Left lung (tissue), 10 donors: Measurements from ENCODE around the gene GFI1B. TPM values are rescaled to one million over a fixed set of nuclear protein-coding genes. Genes with fewer than 3 reads are reported as not detected.

ENCODE experiments used
- ATAC-seq: fragments of 200-7000 bp; cut with Tn5 transposase; one replicate; pipeline ENCODE4 v1.9.1; 2020; ENCODE audit warnings: moderate library complexity
- DNase-seq, 4 donors: peaks; one replicate each; pipeline ENCODE4 v3.0.0-alpha.2; 2013 to 2020
- H3K27ac ChIP-seq, 2 donors: fragments of 200-600 bp; sonication (generic) in 1 of 2; one replicate each; pipeline versions ENCODE4 v1.5.0 to v1.8.0; 2020 to 2021
- H3K27me3 ChIP-seq, 2 donors: fragments of 200-600 bp; sonication (generic) in 1 of 2; one replicate each; pipeline versions ENCODE4 v1.5.0 to v1.8.0; 2020 to 2021
- H3K36me3 ChIP-seq, 2 donors: fragments of 200-600 bp; sonication (generic) in 1 of 2; one replicate each; pipeline versions ENCODE4 v1.5.0 to v1.8.0; 2020 to 2021
- H3K4me1 ChIP-seq, 2 donors: fragments of 200-600 bp; one replicate each; pipeline ENCODE4 v1.8.0; 2021
- H3K4me3 ChIP-seq, 2 donors: fragments of 200-600 bp; sonication (generic) in 1 of 2; one replicate each; pipeline versions ENCODE4 v1.5.0 to v1.8.0; 2020 to 2021; ENCODE audit warnings: mild to moderate bottlenecking in 1 of 2
- H3K9me3 ChIP-seq, 2 donors: fragments of 200-600 bp; sonication (generic) in 1 of 2; one replicate each; pipeline versions ENCODE4 v1.5.0 to v1.8.0; 2020 to 2021
- CTCF ChIP-seq, 2 donors: fragments of 200-600 bp; sonication (generic) in 1 of 2; IDR thresholded peaks; one replicate each; pipeline versions ENCODE4 v1.5.0 to v1.8.0; 2021; ENCODE audit warnings: antibody characterized with exemption in 2 of 2
- intact Hi-C, 2 donors: fragments of 100-400 bp; cut with DNase I; formaldehyde crosslinking; loops; one replicate each; pipeline versions ENCODE4 v1.11.2 to v1.14.2; 2022
- polyA plus RNA-seq, 6 donors: library from polyadenylated mRNA; unstranded; fragments of 120-200 nt; gene quantifications; one replicate each; pipeline ENCODE4 v1.2.1, GENCODE V29; 2013; ENCODE audit not compliant: insufficient read length in 6 of 6
- total RNA-seq, 2 donors: library from RNA; stranded (reverse); fragmentation: NEBNext Ultra II Directional; extraction: Animal tissue kit (Norgen Biotek cat#: 25700); gene quantifications; one replicate each; pipeline ENCODE4 v1.2.1, GENCODE V29; 2021
- donor health status: DM: no; HTN: yes; CAD: no.
- donor health status: DM: no; HTN: no; CAD: no.

GFI1B gene
- total and polyA plus RNA-seq, 8 donors, result 0.18 to 1.4 (median 1.2) TPM

DNA sequence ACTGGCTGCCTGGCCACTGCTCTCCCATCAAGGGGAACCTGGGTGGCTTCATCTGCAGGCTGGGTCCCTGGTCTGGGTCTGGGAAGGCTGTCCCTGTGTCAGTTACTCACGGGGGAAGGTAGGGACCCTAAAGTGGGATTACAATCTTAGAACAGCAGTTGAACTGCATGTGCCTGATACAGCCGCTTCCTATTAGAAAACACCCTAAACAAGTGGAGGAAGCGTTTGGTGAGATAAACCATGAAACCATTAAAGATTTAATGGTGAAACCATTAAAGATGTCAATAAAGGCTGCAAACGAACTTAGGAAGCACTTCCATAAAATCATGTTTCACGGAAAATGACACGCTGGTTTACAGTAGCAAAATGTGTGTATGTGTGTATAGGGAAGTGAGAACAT is 2.5 kb upstream of the GFI1B start:
- no peak for TF ChIP-seq CTCF (IDR thresholded peaks at IDR 0.05)
- Histone ChIP-seq H3K27ac (no peak overlapping the region), H3K9me3 (no peaks in the 10 kb centered on the region), H3K4me1 (peaks cover 0 to 11% of the 10 kb centered on the region in 2 donors), H3K36me3 (no peaks in the 10 kb centered on the region), H3K27me3 (peaks cover 22 to 68% of the 10 kb centered on the region in 2 donors), H3K4me3 (no peak overlapping the region)
- intact Hi-C loops, result no loop called here
- ATAC-seq (no peak), DNase-seq (no peak)

DNA sequence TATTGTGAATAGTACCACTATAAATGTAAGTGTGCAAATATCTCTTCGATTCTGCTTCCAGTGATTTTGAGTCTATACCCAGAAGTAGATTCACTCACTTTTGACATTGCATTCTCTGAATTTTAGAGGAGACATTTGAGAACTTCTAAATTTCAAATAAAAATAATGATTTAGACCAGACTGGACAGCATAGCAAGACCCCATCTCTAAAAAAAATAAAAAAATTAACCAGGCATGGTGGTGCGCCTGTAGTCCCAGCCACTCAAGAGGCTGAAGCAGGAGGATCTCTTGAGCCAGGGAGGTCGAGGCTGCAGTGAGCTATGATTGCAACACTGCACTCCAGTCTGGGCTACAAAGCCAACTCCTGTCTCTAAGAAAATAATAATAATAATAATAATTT is 1.9 kb upstream of the GFI1B start:
- ATAC-seq, result no peak
- peaks cover 0 to 11% of the 10 kb centered on the region in 2 donors for H3K4me1 ChIP-seq
- no peak for TF ChIP-seq CTCF (IDR thresholded peaks at IDR 0.05)

DNA sequence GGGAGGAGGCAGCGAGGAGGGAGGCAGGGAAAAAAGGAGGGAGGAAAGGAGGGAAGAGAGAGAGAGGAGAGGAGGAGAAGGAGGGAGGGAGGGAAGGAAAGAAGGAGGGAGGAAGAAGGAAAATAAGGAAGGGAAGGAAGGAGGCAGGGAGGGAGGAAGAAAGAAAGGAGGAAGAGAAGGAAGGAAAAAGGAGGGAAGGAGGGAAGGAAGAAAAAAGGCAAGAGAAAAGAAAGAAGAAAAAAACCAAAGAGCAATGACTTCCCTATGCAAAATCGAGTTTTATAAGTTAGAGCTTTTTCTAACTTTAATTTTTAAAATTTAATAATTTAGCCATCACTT is 413 bp upstream of the GFI1B start:
- intact Hi-C loops, result no loop called here
- peaks cover 0 to 4% of the 10 kb centered on the region in 2 donors for H3K4me1 ChIP-seq
- no peak for TF ChIP-seq CTCF (IDR thresholded peaks at IDR 0.05)
- H3K9me3 ChIP-seq, result no peaks in the 10 kb centered on the region
- H3K4me3 ChIP-seq, result no peak overlapping the region
- H3K27me3 ChIP-seq, result peaks cover 22 to 82% of the 10 kb centered on the region in 2 donors
- no peak overlapping the region for H3K27ac ChIP-seq
- ATAC-seq (no peak), DNase-seq (no peak)
- no peaks in the 10 kb centered on the region for H3K36me3 ChIP-seq

More for the DNA sequence above, 1.9 kb upstream of the GFI1B start:
- no peaks in the 10 kb centered on the region for H3K36me3 ChIP-seq
- H3K9me3 ChIP-seq, result no peaks in the 10 kb centered on the region
- H3K4me3 ChIP-seq, result no peak overlapping the region
- H3K27me3 ChIP-seq, result peaks cover 22 to 74% of the 10 kb centered on the region in 2 donors
- H3K27ac ChIP-seq, result no peak overlapping the region
- DNase-seq, result no peak
- intact Hi-C loops, result no loop called here

DNA sequence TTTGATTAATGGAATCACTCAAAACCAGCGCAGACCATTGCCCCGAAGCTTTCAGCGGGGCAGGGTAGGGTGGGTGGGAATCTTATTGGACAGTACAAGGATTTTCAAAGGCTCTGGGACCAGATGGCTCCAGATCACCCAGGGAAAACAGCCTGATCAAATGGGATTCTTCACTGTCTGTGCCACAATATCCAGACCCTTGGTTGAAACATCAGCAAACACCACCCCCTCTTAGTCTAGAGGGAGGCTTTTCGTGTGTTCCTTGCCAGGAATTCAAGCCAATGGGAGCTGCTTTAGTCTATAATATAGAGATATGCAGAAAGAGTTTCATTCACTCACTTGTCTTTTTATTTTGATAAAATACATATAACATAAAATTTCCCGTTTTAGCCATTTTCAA is 1.7 kb downstream of the GFI1B start:
- no peak overlapping the region for H3K4me3 ChIP-seq
- H3K36me3 ChIP-seq, result no peaks in the 10 kb centered on the region
- DNase-seq (no peak), ATAC-seq (no peak)
- intact Hi-C loops, result no loop called here
- H3K4me1 ChIP-seq, result peaks cover 0 to 4% of the 10 kb centered on the region in 2 donors
- H3K27ac ChIP-seq, result no peak overlapping the region
- TF ChIP-seq CTCF (IDR thresholded peaks at IDR 0.05), result no peak
- peaks cover 22 to 93% of the 10 kb centered on the region in 2 donors for H3K27me3 ChIP-seq
- H3K9me3 ChIP-seq, result no peaks in the 10 kb centered on the region

DNA sequence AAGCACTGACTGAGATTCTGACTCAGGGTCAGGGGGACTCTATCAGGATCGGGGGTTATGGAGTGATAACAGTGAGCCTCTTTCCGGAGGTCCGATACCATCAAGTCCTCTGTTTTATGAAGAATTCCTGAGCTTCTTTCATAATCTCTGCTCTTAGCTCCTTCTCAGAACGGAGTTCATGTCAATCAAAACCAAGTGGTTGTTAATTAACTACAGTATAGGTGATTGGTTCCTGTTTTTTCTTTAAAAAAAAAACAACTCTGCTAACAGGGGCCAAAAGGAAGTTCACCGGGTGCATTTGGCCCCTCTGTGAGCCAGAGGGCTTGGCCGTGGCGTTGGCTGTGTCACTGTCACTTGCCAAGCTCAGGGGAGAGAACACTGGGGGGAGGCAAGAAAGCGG is 4.0 kb downstream of the GFI1B start:
- H3K4me1 ChIP-seq, result peaks cover 0 to 4% of the 10 kb centered on the region in 2 donors
- no peak overlapping the region for H3K27ac ChIP-seq
- no peaks in the 10 kb centered on the region for H3K9me3 ChIP-seq
- H3K36me3 ChIP-seq, result no peaks in the 10 kb centered on the region
- no peak for ATAC-seq
- H3K4me3 ChIP-seq, result no peak overlapping the region
- DNase-seq, result no peak
- peaks cover 22 to 93% of the 10 kb centered on the region in 2 donors for H3K27me3 ChIP-seq
- TF ChIP-seq CTCF (IDR thresholded peaks at IDR 0.05), result no peak
- intact Hi-C loops, result no loop called here
